GM12878 (cell line): ENCODE results near the gene SBF2. TPM values are rescaled to one million over a fixed set of nuclear protein-coding genes. Genes with fewer than 3 reads are reported as not detected.

Experiments
- ATAC-seq: fragments of 200-7000 bp; cut with Tn5 transposase; 3 replicates; pipeline ENCODE4 v1.9.1; 2020; ENCODE audit warnings: mild to moderate bottlenecking, moderate library complexity
- BruUV-seq: library from RNA; stranded (reverse); fragments of 400-500 nt; replicated peaks from 2 replicates; lab custom pipeline; 2021; lab: Mats Ljungman, UMichigan
- CTCF ChIA-PET: fragments of 300-600 bp; sonication (Branson Sonifier 250); formaldehyde crosslinking; extraction: SDS; loops from one replicate; lab custom pipeline; 2021; ENCODE audit warnings: inconsistent platforms; lab: Yijun Ruan, JAX
- POLR2A ChIA-PET: fragments of 350-600 bp; formaldehyde crosslinking; extraction: SDS; loops from one replicate; lab custom pipeline; 2021; ENCODE audit warnings: inconsistent platforms; lab: Charles Lee
- RAD21 ChIA-PET: fragments of 300-600 bp; sonication (Branson Sonifier 250); formaldehyde crosslinking; loops from one replicate; lab custom pipeline; 2023; ENCODE audit warnings: antibody characterized with exemption; ENCODE audit not compliant: unreplicated experiment; lab: Charles Lee
- SMC1A ChIA-PET: fragments of 300-600 bp; sonication (Branson Sonifier 250); formaldehyde crosslinking; loops from one replicate; lab custom pipeline; 2023; ENCODE audit not compliant: unreplicated experiment, uncharacterized antibody; lab: Charles Lee
- DNase-seq: peaks from one replicate; pipeline ENCODE4 v3.0.0-alpha.2; 2011; ENCODE audit warnings: low read depth, low spot score
- FAIRE-seq: peaks from 3 replicates; lab custom pipeline; 2011; peaks lifted over from hg19 to GRCh38; lab: Jason Lieb, UNC
- H2AFZ ChIP-seq: 2 replicates; pipeline ENCODE4 v1.6.0; 2011; ENCODE audit warnings: low read depth, low read length, control low read depth; ENCODE audit not compliant: control insufficient read depth
- H3K27ac ChIP-seq: 2 replicates; pipeline ENCODE4 v1.5.1; 2011; ENCODE audit warnings: control low read depth; ENCODE audit not compliant: control insufficient read depth, insufficient read depth
- H3K27me3 ChIP-seq, 2 experiments: replicated peaks in 1 of 2; 2 replicates each; pipeline versions ENCODE4 v1.6.0 to v1.6.1; 2011; ENCODE audit warnings: low read length in 1 of 2; ENCODE audit not compliant: control insufficient read depth in 2 of 2, insufficient read depth in 2 of 2
- H3K36me3 ChIP-seq, 2 experiments: 2 replicates each; pipeline ENCODE4 v1.5.1; 2011; ENCODE audit warnings: low read length in 1 of 2; ENCODE audit not compliant: control insufficient read depth in 2 of 2, insufficient read depth in 2 of 2
- H3K4me1 ChIP-seq: 2 replicates; pipeline ENCODE4 v1.6.1; 2011; ENCODE audit warnings: mild to moderate bottlenecking, low read length, moderate library complexity, mixed read lengths; ENCODE audit not compliant: control insufficient read depth, insufficient read depth
- H3K4me2 ChIP-seq: 2 replicates; pipeline ENCODE4 v1.6.0; 2011; ENCODE audit warnings: control low read depth; ENCODE audit not compliant: control insufficient read depth, insufficient read depth
- H3K4me3 ChIP-seq: fragments of 200-600 bp; sonication (generic); 2 replicates; pipeline ENCODE4 v1.5.1; 2016
- H3K79me2 ChIP-seq: 2 replicates; pipeline ENCODE4 v1.6.0; 2011; ENCODE audit warnings: low read length; ENCODE audit not compliant: control insufficient read depth, insufficient read depth
- H3K9ac ChIP-seq: 2 replicates; pipeline ENCODE4 v1.8.0; 2011; ENCODE audit warnings: low read length, control low read depth, mixed read lengths; ENCODE audit not compliant: control insufficient read depth, insufficient read depth
- H3K9me3 ChIP-seq: replicated peaks from 3 replicates; pipeline ENCODE4 v1.5.1; 2011; ENCODE audit warnings: mild to moderate bottlenecking, low read length; ENCODE audit not compliant: control insufficient read depth, insufficient read depth
- H4K20me1 ChIP-seq: 2 replicates; pipeline ENCODE4 v1.6.0; 2011; ENCODE audit not compliant: control insufficient read depth, insufficient read depth
- BMI1 ChIP-seq: fragments of 450-650 bp; IDR thresholded peaks from 2 replicates; pipeline ENCODE4 v1.6.1; 2016; ENCODE audit warnings: mild to moderate bottlenecking, moderate library complexity, borderline replicate concordance
- MTA2 ChIP-seq: fragments of 450-650 bp; IDR thresholded peaks from 2 replicates; pipeline ENCODE4 v1.6.1; 2016; ENCODE audit warnings: low read depth, mild to moderate bottlenecking, moderate library complexity
- ZBED1 ChIP-seq: IDR thresholded peaks from 2 replicates; pipeline ENCODE4 v1.6.1; 2016; ENCODE audit warnings: borderline replicate concordance
- WGBS: methylation state at CpG from one replicate; pipeline ENCODE4 v1.1.6; 2016; ENCODE audit warnings: low lambda C conversion rate; ENCODE audit not compliant: insufficient replicate concordance, insufficient coverage; ENCODE audit errors: missing lambda C conversion rate; 5-methylcytosine and 5-hydroxymethylcytosine counted together
- in situ Hi-C: fragments of 300-500 bp; cut with MboI; formaldehyde crosslinking; loops from 9 replicates; pipeline ENCODE4 v1.14.3; 2018; ENCODE audit warnings: mixed read lengths
- intact Hi-C: fragments of 100-400 bp; cut with micrococcal nuclease; formaldehyde crosslinking; loops from one replicate; pipeline ENCODE4 v1.14.2; 2022; ENCODE audit not compliant: unreplicated experiment
- polyA plus RNA-seq, 11 experiments: library from polyadenylated mRNA; depleted of rRNA in 4 of 11; unstranded in 6 of 11; stranded (reverse) in 5 of 11; fragments of >200 nt; fragmentation: Nextera tagmentation in 4 of 11; fragmentation: Illumina TruSeq in 1 of 11; extraction: Ambion mirVana in 4 of 11; extraction: Trizol in 1 of 11; gene quantifications; 1 replicate in 1 of 11; 2 replicates in 10 of 11; pipeline versions ENCODE4 v1.2.1 to v1.2.3, GENCODE V29; 2011 to 2016; ENCODE audit warnings: inconsistent platforms in 2 of 11, missing spikeins in 2 of 11, low read depth in 1 of 11
- total RNA-seq, 4 experiments: library from RNA; depleted of rRNA in 3 of 4; stranded (reverse); fragments of >200 nt in 3 of 4; fragmentation: Illumina TruSeq in 1 of 4; extraction: Trizol in 1 of 4; gene quantifications; 2 replicates each; pipeline versions ENCODE4 v1.2.1 to v1.2.3, GENCODE V29; 2013 to 2021
- TF ChIP-seq, protein P1 (sequence below): fragments of 450-650 bp; IDR thresholded peaks from 2 replicates; pipeline ENCODE4 v1.6.1; 2017; ENCODE audit warnings: antibody characterized with exemption, mild to moderate bottlenecking, moderate library complexity
- TF ChIP-seq, protein P2 (sequence below): IDR thresholded peaks from 2 replicates; pipeline ENCODE4 v1.6.1; 2011; ENCODE audit warnings: borderline replicate concordance, low read depth, mild to moderate bottlenecking, moderate library complexity, mixed read lengths, low read length; ENCODE audit not compliant: insufficient read depth; ENCODE audit errors: extremely low read length
- TF ChIP-seq, protein P3 (sequence below): IDR thresholded peaks from 2 replicates; pipeline ENCODE4 v1.6.1; 2012; ENCODE audit warnings: low read depth, low read length, improper control_type of control experiment
- TF ChIP-seq, protein P4 (sequence below): fragments of 450-650 bp; IDR thresholded peaks from 2 replicates; pipeline ENCODE4 v1.6.1; 2017; ENCODE audit warnings: mild to moderate bottlenecking, moderate library complexity
- TF ChIP-seq, protein P5 (sequence below): IDR thresholded peaks from 2 replicates; pipeline ENCODE4 v1.6.1; 2011; ENCODE audit warnings: borderline replicate concordance, low read depth, mild to moderate bottlenecking, moderate library complexity, low read length; ENCODE audit not compliant: insufficient read depth, poor library complexity, severe bottlenecking

SBF2 gene
- total and polyA plus RNA-seq, 10 of the 15 experiments (the other 5 are each of a cell fraction or from before 2014, with no cell fraction given) = 0.24 to 2.3 (median 1.1) TPM

DNA sequence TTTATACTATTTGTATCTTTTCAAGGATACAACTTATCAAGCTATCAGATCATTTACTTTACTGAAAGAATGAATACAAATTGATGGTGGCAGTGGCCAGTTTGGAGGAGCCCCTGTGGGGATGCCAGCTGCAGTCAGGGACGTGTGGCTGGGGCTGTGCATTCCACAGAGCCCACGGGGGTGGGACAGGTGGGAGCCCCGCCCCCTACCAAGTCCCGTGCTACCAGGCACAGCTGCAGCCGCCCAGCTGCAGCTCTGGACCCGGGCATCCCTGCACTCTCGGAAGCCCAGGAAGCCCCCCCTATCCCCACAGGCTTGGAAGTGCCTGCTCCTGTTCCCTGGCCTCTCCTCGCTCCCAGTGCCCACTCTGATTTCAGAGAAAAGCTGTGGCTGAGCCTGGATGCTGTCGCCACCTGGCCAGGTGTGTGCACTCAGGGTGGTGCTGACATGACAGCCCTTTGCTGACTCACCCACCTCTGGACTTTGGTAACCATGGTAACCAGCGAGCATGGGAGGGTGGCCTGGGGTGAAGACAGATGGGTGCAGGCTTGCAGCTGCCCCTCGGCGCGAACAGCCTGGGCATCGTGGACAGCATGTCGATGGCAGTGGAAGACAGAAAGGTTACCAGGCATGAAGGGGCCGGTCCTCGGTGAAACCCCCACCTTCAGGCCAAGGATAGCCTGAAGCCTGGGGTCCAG lies 138.1 kb downstream of the SBF2 start (continued):
- no peak for TF ChIP-seq MTA2

DNA sequence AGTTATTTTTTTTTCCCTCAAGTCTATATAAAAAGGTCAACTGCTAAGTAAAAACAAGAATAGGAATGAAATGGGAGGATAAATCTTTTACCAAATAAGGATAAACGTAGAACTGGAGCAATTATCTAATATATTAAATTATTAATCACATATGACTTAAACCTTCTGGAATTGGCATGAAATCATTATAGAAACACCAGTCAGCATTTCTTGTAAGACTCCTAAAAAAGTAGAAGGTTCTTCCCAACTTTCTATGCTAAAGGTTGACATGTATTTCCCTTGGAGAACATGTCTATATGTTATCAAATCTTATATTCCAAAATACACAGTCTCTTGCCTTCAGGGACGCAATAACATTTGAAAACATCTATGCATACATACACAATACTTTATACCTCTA lies 143.2 kb downstream of the SBF2 start:
- no TSS peak for BruUV-seq
- no peaks in the 10 kb centered on the region for H3K27me3 ChIP-seq
- no peaks in the 10 kb centered on the region for H3K9me3 ChIP-seq
- no peak overlapping the region for H3K9ac ChIP-seq
- CTCF ChIA-PET = no interaction called here
- FAIRE-seq (no peak), ATAC-seq (no peak), DNase-seq (no peak)
- no peaks in the 10 kb centered on the region for H4K20me1 ChIP-seq
- 50% methylated on average over 2 of the region's 2 CpGs for WGBS
- RAD21 ChIA-PET = no interaction called here
- no peak overlapping the region for H3K4me2 ChIP-seq
- in situ Hi-C loops (no loop called here), intact Hi-C loops (no loop called here)
- no peaks in the 10 kb centered on the region for H3K79me2 ChIP-seq
- H3K4me1 ChIP-seq = no peaks in the 10 kb centered on the region
- H2AFZ ChIP-seq = no peak overlapping the region
- H3K36me3 ChIP-seq = no peaks in the 10 kb centered on the region
- no peak overlapping the region for H3K4me3 ChIP-seq
- SMC1A ChIA-PET = no interaction called here
- POLR2A ChIA-PET = no interaction called here
- no peak overlapping the region for H3K27ac ChIP-seq
- TF ChIP-seq, protein P1, sequence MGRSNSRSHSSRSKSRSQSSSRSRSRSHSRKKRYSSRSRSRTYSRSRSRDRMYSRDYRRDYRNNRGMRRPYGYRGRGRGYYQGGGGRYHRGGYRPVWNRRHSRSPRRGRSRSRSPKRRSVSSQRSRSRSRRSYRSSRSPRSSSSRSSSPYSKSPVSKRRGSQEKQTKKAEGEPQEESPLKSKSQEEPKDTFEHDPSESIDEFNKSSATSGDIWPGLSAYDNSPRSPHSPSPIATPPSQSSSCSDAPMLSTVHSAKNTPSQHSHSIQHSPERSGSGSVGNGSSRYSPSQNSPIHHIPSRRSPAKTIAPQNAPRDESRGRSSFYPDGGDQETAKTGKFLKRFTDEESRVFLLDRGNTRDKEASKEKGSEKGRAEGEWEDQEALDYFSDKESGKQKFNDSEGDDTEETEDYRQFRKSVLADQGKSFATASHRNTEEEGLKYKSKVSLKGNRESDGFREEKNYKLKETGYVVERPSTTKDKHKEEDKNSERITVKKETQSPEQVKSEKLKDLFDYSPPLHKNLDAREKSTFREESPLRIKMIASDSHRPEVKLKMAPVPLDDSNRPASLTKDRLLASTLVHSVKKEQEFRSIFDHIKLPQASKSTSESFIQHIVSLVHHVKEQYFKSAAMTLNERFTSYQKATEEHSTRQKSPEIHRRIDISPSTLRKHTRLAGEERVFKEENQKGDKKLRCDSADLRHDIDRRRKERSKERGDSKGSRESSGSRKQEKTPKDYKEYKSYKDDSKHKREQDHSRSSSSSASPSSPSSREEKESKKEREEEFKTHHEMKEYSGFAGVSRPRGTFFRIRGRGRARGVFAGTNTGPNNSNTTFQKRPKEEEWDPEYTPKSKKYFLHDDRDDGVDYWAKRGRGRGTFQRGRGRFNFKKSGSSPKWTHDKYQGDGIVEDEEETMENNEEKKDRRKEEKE = no peak
- TF ChIP-seq, protein P2, sequence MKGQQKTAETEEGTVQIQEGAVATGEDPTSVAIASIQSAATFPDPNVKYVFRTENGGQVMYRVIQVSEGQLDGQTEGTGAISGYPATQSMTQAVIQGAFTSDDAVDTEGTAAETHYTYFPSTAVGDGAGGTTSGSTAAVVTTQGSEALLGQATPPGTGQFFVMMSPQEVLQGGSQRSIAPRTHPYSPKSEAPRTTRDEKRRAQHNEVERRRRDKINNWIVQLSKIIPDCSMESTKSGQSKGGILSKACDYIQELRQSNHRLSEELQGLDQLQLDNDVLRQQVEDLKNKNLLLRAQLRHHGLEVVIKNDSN = no peak
- TF ChIP-seq BMI1 (no peak), ZBED1 (no peak)
- TF ChIP-seq, protein P3, sequence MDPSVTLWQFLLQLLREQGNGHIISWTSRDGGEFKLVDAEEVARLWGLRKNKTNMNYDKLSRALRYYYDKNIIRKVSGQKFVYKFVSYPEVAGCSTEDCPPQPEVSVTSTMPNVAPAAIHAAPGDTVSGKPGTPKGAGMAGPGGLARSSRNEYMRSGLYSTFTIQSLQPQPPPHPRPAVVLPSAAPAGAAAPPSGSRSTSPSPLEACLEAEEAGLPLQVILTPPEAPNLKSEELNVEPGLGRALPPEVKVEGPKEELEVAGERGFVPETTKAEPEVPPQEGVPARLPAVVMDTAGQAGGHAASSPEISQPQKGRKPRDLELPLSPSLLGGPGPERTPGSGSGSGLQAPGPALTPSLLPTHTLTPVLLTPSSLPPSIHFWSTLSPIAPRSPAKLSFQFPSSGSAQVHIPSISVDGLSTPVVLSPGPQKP = no peak
- TF ChIP-seq, protein P4, sequence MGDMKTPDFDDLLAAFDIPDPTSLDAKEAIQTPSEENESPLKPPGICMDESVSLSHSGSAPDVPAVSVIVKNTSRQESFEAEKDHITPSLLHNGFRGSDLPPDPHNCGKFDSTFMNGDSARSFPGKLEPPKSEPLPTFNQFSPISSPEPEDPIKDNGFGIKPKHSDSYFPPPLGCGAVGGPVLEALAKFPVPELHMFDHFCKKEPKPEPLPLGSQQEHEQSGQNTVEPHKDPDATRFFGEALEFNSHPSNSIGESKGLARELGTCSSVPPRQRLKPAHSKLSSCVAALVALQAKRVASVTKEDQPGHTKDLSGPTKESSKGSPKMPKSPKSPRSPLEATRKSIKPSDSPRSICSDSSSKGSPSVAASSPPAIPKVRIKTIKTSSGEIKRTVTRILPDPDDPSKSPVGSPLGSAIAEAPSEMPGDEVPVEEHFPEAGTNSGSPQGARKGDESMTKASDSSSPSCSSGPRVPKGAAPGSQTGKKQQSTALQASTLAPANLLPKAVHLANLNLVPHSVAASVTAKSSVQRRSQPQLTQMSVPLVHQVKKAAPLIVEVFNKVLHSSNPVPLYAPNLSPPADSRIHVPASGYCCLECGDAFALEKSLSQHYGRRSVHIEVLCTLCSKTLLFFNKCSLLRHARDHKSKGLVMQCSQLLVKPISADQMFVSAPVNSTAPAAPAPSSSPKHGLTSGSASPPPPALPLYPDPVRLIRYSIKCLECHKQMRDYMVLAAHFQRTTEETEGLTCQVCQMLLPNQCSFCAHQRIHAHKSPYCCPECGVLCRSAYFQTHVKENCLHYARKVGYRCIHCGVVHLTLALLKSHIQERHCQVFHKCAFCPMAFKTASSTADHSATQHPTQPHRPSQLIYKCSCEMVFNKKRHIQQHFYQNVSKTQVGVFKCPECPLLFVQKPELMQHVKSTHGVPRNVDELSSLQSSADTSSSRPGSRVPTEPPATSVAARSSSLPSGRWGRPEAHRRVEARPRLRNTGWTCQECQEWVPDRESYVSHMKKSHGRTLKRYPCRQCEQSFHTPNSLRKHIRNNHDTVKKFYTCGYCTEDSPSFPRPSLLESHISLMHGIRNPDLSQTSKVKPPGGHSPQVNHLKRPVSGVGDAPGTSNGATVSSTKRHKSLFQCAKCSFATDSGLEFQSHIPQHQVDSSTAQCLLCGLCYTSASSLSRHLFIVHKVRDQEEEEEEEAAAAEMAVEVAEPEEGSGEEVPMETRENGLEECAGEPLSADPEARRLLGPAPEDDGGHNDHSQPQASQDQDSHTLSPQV = no peak
- TF ChIP-seq, protein P5, sequence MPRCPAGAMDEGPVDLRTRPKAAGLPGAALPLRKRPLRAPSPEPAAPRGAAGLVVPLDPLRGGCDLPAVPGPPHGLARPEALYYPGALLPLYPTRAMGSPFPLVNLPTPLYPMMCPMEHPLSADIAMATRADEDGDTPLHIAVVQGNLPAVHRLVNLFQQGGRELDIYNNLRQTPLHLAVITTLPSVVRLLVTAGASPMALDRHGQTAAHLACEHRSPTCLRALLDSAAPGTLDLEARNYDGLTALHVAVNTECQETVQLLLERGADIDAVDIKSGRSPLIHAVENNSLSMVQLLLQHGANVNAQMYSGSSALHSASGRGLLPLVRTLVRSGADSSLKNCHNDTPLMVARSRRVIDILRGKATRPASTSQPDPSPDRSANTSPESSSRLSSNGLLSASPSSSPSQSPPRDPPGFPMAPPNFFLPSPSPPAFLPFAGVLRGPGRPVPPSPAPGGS = no peak
